SU-DHL-6 (cell line): ENCODE results near the gene XPOT.

Experiments used
- CTCF ChIP-seq: fragments of 200-600 bp; sonication (generic); IDR thresholded peaks from one replicate; pipeline ENCODE4 v1.5.1; 2017; ENCODE audit warnings: antibody characterized with exemption, mild to moderate bottlenecking, low read length, moderate library complexity; ENCODE audit not compliant: insufficient read depth, poor library complexity, severe bottlenecking
- EZH2phosphoT487 ChIP-seq: fragments of 200-600 bp; sonication (generic), shearing (Covaris generic); conservative IDR thresholded peaks from 2 replicates; pipeline ENCODE4 v1.6.1; 2018; ENCODE audit warnings: mild to moderate bottlenecking, antibody characterized with exemption, low read length, moderate library complexity, mixed read lengths

GRCh38 chr12:64392221-64392620 lies 12.0 kb upstream of the XPOT start:
- TF ChIP-seq CTCF: peak; percentile 21
- no peak for TF ChIP-seq EZH2phosphoT487
